Measurements from ENCODE around the gene DCAF7. TPM values are rescaled to one million over a fixed set of nuclear protein-coding genes. Genes with fewer than 3 reads are reported as not detected.

Gene DCAF7
- total and polyA plus RNA-seq, 7 experiments from 2014 or later = 26.0 to 128 (median 70.0) TPM

GRCh38 chr17:63537991-63538692 lies 12.1 kb upstream of the DCAF7 start:
- CTCF ChIA-PET = no interaction called here
- H3K4me3 ChIP-seq (ENCODE audit: low read length) = no peak overlapping the region

GRCh38 chr17:63538693-63539595 lies 11.3 kb upstream of the DCAF7 start:
- Mint-ChIP-seq H3K4me3 (peak overlapping the region in 8 of 10 donors; percentile 12 to 62 (median 36)), H3K36me3 (peaks cover 0 to 5% (median 0%) of the 10 kb centered on the region in 5 donors), H3K4me1 (peaks cover 0 to 9% (median 8%) of the 10 kb centered on the region in 7 donors), H3K27ac (no peak overlapping the region), H3K27me3 (peaks cover 36 to 39% (median 37%) of the 10 kb centered on the region in 5 donors), H3K9me3 (peaks cover 0 to 1% (median 0%) of the 10 kb centered on the region in 11 donors)
- peaks cover 0 to 3% of the 10 kb centered on the region in 2 donors for H3K27me3 ChIP-seq (ENCODE audit: control insufficient read depth in 2 of 2, insufficient read depth in 2 of 2, low read length in 2 of 2)
- no peak overlapping the region for H3K4me3 ChIP-seq (ENCODE audit: low read length)
- ChIA-PET CTCF (no interaction called here), POLR2A (no interaction called here)
- no peak for ATAC-seq
- no peaks in the 10 kb centered on the region for H3K36me3 ChIP-seq (ENCODE audit: control insufficient read depth in 2 of 3, insufficient read depth in 3 of 3, low read length in 3 of 3)
- H3K9me3 ChIP-seq (ENCODE audit: control insufficient read depth in 2 of 3, low read length in 3 of 3) = no peaks in the 10 kb centered on the region
- no peak overlapping the region for H3K27ac ChIP-seq (ENCODE audit: low read depth, low read length)
- intact Hi-C loops (cut with micrococcal nuclease) = no loop called here
- no peak for DNase-seq
- H3K4me1 ChIP-seq (ENCODE audit: control insufficient read depth in 2 of 2, insufficient read depth in 2 of 2, low read length in 2 of 2) = no peaks in the 10 kb centered on the region

More at GRCh38 chr17:63537991-63538692, 12.1 kb upstream of the DCAF7 start:
- H3K36me3 Mint-ChIP-seq = peaks cover 0 to 5% (median 0%) of the 10 kb centered on the region in 5 donors
- Histone ChIP-seq H3K27ac (ENCODE audit: low read depth, low read length) (no peak overlapping the region), H3K4me1 (ENCODE audit: control insufficient read depth in 2 of 2, insufficient read depth in 2 of 2, low read length in 2 of 2) (no peaks in the 10 kb centered on the region), H3K27me3 (ENCODE audit: control insufficient read depth in 2 of 2, insufficient read depth in 2 of 2, low read length in 2 of 2) (peaks cover 0 to 3% of the 10 kb centered on the region in 2 donors), H3K9me3 (ENCODE audit: control insufficient read depth in 2 of 3, low read length in 3 of 3) (no peaks in the 10 kb centered on the region), H3K36me3 (ENCODE audit: control insufficient read depth in 2 of 3, insufficient read depth in 3 of 3, low read length in 3 of 3) (no peaks in the 10 kb centered on the region)
- ATAC-seq (no peak), DNase-seq (no peak)
- H3K4me1 Mint-ChIP-seq = peaks cover 0 to 9% (median 8%) of the 10 kb centered on the region in 7 donors
- H3K4me3 Mint-ChIP-seq = peak overlapping the region in 8 of 10 donors; percentile 12 to 62 (median 36)
- H3K27me3 Mint-ChIP-seq = peaks cover 36 to 39% (median 37%) of the 10 kb centered on the region in 5 donors
- H3K27ac Mint-ChIP-seq = no peak overlapping the region
- POLR2A ChIA-PET = no interaction called here
- intact Hi-C loops (cut with micrococcal nuclease) = no loop called here
- peaks cover 0 to 1% (median 0%) of the 10 kb centered on the region in 11 donors for H3K9me3 Mint-ChIP-seq

DNA sequence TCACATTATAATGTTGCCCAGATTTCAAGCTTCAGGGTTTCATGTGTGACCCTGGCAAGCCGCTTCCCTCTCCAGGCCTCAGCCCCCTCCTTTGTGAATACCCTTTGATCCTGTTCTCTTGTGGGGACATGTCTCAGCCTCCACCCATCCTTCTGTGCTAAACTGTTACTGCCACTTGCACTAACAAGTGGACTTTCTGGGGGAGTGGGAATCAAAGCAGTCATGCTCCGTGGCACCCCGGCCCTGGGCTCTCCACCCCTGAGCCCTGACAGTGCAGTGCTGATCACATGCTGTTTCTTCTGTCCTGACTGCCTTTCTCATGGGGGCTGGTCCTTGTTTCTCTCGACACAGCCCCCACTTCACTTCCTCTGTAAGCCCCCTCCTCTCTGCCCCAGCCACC lies 9.7 kb upstream of the DCAF7 start:
- no peak overlapping the region for H3K4me3 ChIP-seq (ENCODE audit: low read length)
- no peak overlapping the region for H3K27ac Mint-ChIP-seq
- H3K36me3 Mint-ChIP-seq = peaks cover 0 to 5% (median 0%) of the 10 kb centered on the region in 5 donors
- peaks cover 0 to 1% (median 0%) of the 10 kb centered on the region in 11 donors for H3K9me3 Mint-ChIP-seq
- POLR2A ChIA-PET = no interaction called here
- no peaks in the 10 kb centered on the region for H3K4me1 ChIP-seq (ENCODE audit: control insufficient read depth in 2 of 2, insufficient read depth in 2 of 2, low read length in 2 of 2)
- ATAC-seq (no peak), DNase-seq (no peak)
- H3K9me3 ChIP-seq (ENCODE audit: control insufficient read depth in 2 of 3, low read length in 3 of 3) = no peaks in the 10 kb centered on the region
- peaks cover 27 to 37% (median 32%) of the 10 kb centered on the region in 5 donors for H3K27me3 Mint-ChIP-seq
- CTCF ChIA-PET = no interaction called here
- peaks cover 0 to 9% (median 8%) of the 10 kb centered on the region in 7 donors for H3K4me1 Mint-ChIP-seq
- intact Hi-C loops (cut with micrococcal nuclease) = no loop called here
- H3K36me3 ChIP-seq (ENCODE audit: control insufficient read depth in 2 of 3, insufficient read depth in 3 of 3, low read length in 3 of 3) = no peaks in the 10 kb centered on the region
- no peak overlapping the region for H3K4me3 Mint-ChIP-seq
- peaks cover 0 to 3% of the 10 kb centered on the region in 2 donors for H3K27me3 ChIP-seq (ENCODE audit: control insufficient read depth in 2 of 2, insufficient read depth in 2 of 2, low read length in 2 of 2)
- no peak overlapping the region for H3K27ac ChIP-seq (ENCODE audit: low read depth, low read length)

- Histone ChIP-seq H3K36me3 (ENCODE audit: control insufficient read depth in 2 of 3, insufficient read depth in 3 of 3, low read length in 3 of 3) (no peaks in the 10 kb centered on the region), H3K4me1 (ENCODE audit: control insufficient read depth in 2 of 2, insufficient read depth in 2 of 2, low read length in 2 of 2) (no peaks in the 10 kb centered on the region), H3K27ac (ENCODE audit: low read depth, low read length) (no peak overlapping the region), H3K9me3 (ENCODE audit: control insufficient read depth in 2 of 3, low read length in 3 of 3) (no peaks in the 10 kb centered on the region), H3K4me3 (ENCODE audit: low read length) (no peak overlapping the region), H3K27me3 (ENCODE audit: control insufficient read depth in 2 of 2, insufficient read depth in 2 of 2, low read length in 2 of 2) (peaks cover 0 to 3% of the 10 kb centered on the region in 2 donors)
- no peak for ATAC-seq
- Mint-ChIP-seq H3K4me3 (no peak overlapping the region), H3K27me3 (peaks cover 24 to 34% (median 29%) of the 10 kb centered on the region in 5 donors), H3K36me3 (peaks cover 0 to 5% (median 0%) of the 10 kb centered on the region in 5 donors), H3K27ac (no peak overlapping the region), H3K4me1 (peaks cover 0 to 9% (median 6%) of the 10 kb centered on the region in 7 donors), H3K9me3 (peaks cover 0 to 1% (median 0%) of the 10 kb centered on the region in 11 donors)
- POLR2A ChIA-PET = no interaction called here
- CTCF ChIA-PET = no interaction called here
- no peak for DNase-seq
- intact Hi-C loops (cut with micrococcal nuclease) = no loop called here
Observed at GRCh38 chr17:63542218-63542545, 8.1 kb upstream of the DCAF7 start.

DNA sequence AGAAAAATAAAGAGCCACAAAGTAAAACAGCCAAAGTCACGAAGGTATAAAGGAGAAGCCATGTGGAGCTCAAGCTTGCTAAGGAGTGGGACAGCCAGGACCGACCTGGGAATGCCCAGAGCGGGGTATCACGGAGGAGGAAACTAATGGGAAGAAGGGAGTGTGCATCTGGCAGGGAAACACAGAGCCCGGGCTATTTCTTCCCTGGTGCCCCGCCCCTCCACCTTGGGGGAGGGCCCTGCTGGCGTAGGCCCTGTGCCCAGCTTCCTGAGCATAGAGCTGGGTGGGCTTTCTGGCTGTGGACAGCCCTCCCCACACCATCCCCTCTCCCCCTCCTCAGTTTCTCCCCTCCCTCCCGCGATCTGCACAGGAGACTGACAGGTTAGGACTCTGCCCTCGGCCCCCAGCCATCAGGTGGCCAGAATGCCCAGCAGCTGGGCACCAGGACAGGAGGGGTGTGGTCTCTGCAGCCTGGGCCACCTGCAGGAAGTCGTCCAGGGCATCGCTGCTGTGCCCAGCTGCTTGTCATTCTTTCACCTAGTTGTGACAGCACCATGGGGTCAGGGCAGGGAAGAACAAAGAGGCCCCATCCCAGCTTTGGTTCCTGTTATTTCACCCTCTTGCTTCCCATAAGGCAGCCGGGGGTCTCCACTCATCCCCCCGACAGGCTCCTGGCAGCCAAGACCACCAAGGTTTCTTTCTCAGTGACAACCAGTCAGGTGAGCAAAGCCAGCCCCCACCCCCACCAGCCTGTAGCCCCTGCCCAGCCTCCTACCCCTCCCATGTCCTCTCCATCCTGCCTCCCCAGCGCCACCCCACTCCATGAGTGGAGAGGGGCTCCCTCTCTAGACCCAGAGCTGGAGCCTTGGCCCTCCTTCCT lies 7.1 kb upstream of the DCAF7 start:
- Mint-ChIP-seq H3K36me3 (peaks cover 0 to 5% (median 0%) of the 10 kb centered on the region in 5 donors), H3K4me3 (no peak overlapping the region), H3K4me1 (peaks cover 0 to 9% (median 8%) of the 10 kb centered on the region in 7 donors), H3K27me3 (peaks cover 17 to 26% (median 25%) of the 10 kb centered on the region in 5 donors), H3K9me3 (peaks cover 0 to 1% (median 0%) of the 10 kb centered on the region in 11 donors), H3K27ac (peak overlapping the region in 1 of 9 donors; percentile 67)
- CTCF ChIA-PET = interaction anchor here (0.6 kb wide), 1 partner anchor 374 kb away, joined by 3 read pairs; no protein-coding TSS in a partner anchor
- ATAC-seq (no peak), DNase-seq (no peak)
- POLR2A ChIA-PET = no interaction called here
- no peaks in the 10 kb centered on the region for H3K9me3 ChIP-seq (ENCODE audit: control insufficient read depth in 2 of 3, low read length in 3 of 3)
- no peaks in the 10 kb centered on the region for H3K4me1 ChIP-seq (ENCODE audit: control insufficient read depth in 2 of 2, insufficient read depth in 2 of 2, low read length in 2 of 2)
- H3K27ac ChIP-seq (ENCODE audit: low read depth, low read length) = no peak overlapping the region
- intact Hi-C loops (cut with micrococcal nuclease) = no loop called here
- peaks cover 0 to 3% of the 10 kb centered on the region in 2 donors for H3K27me3 ChIP-seq (ENCODE audit: control insufficient read depth in 2 of 2, insufficient read depth in 2 of 2, low read length in 2 of 2)
- H3K36me3 ChIP-seq (ENCODE audit: control insufficient read depth in 2 of 3, insufficient read depth in 3 of 3, low read length in 3 of 3) = no peaks in the 10 kb centered on the region
- no peak overlapping the region for H3K4me3 ChIP-seq (ENCODE audit: low read length)

- Histone ChIP-seq H3K36me3 (ENCODE audit: control insufficient read depth in 2 of 3, insufficient read depth in 3 of 3, low read length in 3 of 3) (no peaks in the 10 kb centered on the region), H3K4me1 (ENCODE audit: control insufficient read depth in 2 of 2, insufficient read depth in 2 of 2, low read length in 2 of 2) (no peaks in the 10 kb centered on the region), H3K27me3 (ENCODE audit: control insufficient read depth in 2 of 2, insufficient read depth in 2 of 2, low read length in 2 of 2) (no peaks in the 10 kb centered on the region), H3K9me3 (ENCODE audit: control insufficient read depth in 2 of 3, low read length in 3 of 3) (no peaks in the 10 kb centered on the region), H3K27ac (ENCODE audit: low read depth, low read length) (no peak overlapping the region), H3K4me3 (ENCODE audit: low read length) (no peak overlapping the region)
- ATAC-seq (no peak), DNase-seq (no peak)
- Mint-ChIP-seq H3K27me3 (peaks cover 11 to 20% (median 18%) of the 10 kb centered on the region in 5 donors), H3K36me3 (peaks cover 0 to 5% (median 0%) of the 10 kb centered on the region in 5 donors), H3K4me3 (no peak overlapping the region), H3K27ac (no peak overlapping the region), H3K4me1 (peaks cover 0 to 8% (median 4%) of the 10 kb centered on the region in 7 donors), H3K9me3 (peaks cover 0 to 1% (median 0%) of the 10 kb centered on the region in 11 donors)
- ChIA-PET POLR2A (no interaction called here), CTCF (no interaction called here)
- intact Hi-C loops (cut with micrococcal nuclease) = no loop called here
Observed at GRCh38 chr17:63543822-63544420, 6.4 kb upstream of the DCAF7 start.
